Loucy (cell line): ENCODE measurements around the gene SHISA6.

Experiments
- H2AFZ ChIP-seq: fragments of 200-600 bp; sonication (generic); 2 replicates; pipeline ENCODE4 v1.6.0; 2016; ENCODE audit warnings: antibody characterized with exemption, mild to moderate bottlenecking, low read length, moderate library complexity
- H3F3A ChIP-seq: fragments of 200-600 bp; 2 replicates; pipeline ENCODE4 v1.6.0; 2016; ENCODE audit warnings: antibody characterized with exemption, low read depth, mild to moderate bottlenecking
- H3K27me3 ChIP-seq: fragments of 200-600 bp; sonication (generic); 2 replicates; pipeline ENCODE4 v1.6.1; 2014; ENCODE audit warnings: low read length, mild to moderate bottlenecking; ENCODE audit not compliant: insufficient read depth, poor library complexity, severe bottlenecking
- H3K36me3 ChIP-seq: fragments of 200-600 bp; sonication (generic); 2 replicates; pipeline ENCODE4 v1.6.1; 2016; ENCODE audit warnings: low read length; ENCODE audit not compliant: insufficient read depth
- H3K4me1 ChIP-seq: fragments of 200-600 bp; sonication (generic); 2 replicates; pipeline ENCODE4 v1.5.1; 2014; ENCODE audit warnings: low read length, mild to moderate bottlenecking; ENCODE audit not compliant: insufficient read depth, poor library complexity, severe bottlenecking
- H3K4me2 ChIP-seq: fragments of 200-600 bp; sonication (generic); 2 replicates; pipeline ENCODE4 v1.6.0; 2014; ENCODE audit warnings: antibody characterized with exemption, low read length, low read depth, mild to moderate bottlenecking; ENCODE audit not compliant: poor library complexity, severe bottlenecking
- H3K4me3 ChIP-seq: fragments of 200-600 bp; sonication (generic); 2 replicates; pipeline ENCODE4 v1.5.1; 2014; ENCODE audit warnings: low read length, mild to moderate bottlenecking, mixed read lengths; ENCODE audit not compliant: poor library complexity, severe bottlenecking
- H3K79me2 ChIP-seq: fragments of 200-600 bp; sonication (generic); 2 replicates; pipeline ENCODE4 v1.6.1; 2014; ENCODE audit warnings: low read length; ENCODE audit not compliant: insufficient read depth
- H3K9ac ChIP-seq: fragments of 200-600 bp; sonication (generic); 2 replicates; pipeline ENCODE4 v1.6.0; 2014; ENCODE audit warnings: mild to moderate bottlenecking, low read depth, low read length, moderate library complexity; ENCODE audit not compliant: poor library complexity, severe bottlenecking
- H3K9me2 ChIP-seq: fragments of 200-600 bp; sonication (generic); replicated peaks from 2 replicates; pipeline ENCODE4 v1.6.1; 2016; ENCODE audit warnings: low read depth, low read length, mixed read lengths
- H3K9me3 ChIP-seq: fragments of 200-600 bp; sonication (generic); 2 replicates; pipeline ENCODE4 v1.6.1; 2014; ENCODE audit warnings: mild to moderate bottlenecking, antibody characterized with exemption, low read length, low read depth; ENCODE audit not compliant: insufficient read depth
- H4K20me1 ChIP-seq: fragments of 200-600 bp; sonication (generic); 2 replicates; pipeline ENCODE4 v1.6.0; 2014; ENCODE audit warnings: antibody characterized with exemption, low read length, mild to moderate bottlenecking; ENCODE audit not compliant: insufficient read depth, poor library complexity, severe bottlenecking
- EZH2phosphoT487 ChIP-seq: fragments of 200-600 bp; IDR thresholded peaks from 2 replicates; pipeline ENCODE4 v1.6.1; 2018; ENCODE audit warnings: antibody characterized with exemption, mild to moderate bottlenecking, moderate library complexity, borderline replicate concordance
- TF ChIP-seq, protein P1 (sequence below): fragments of 200-600 bp; sonication (generic); conservative IDR thresholded peaks from 2 replicates; pipeline ENCODE4 v1.5.1; 2014; ENCODE audit warnings: mild to moderate bottlenecking, antibody characterized with exemption, low read length

SHISA6 gene

DNA sequence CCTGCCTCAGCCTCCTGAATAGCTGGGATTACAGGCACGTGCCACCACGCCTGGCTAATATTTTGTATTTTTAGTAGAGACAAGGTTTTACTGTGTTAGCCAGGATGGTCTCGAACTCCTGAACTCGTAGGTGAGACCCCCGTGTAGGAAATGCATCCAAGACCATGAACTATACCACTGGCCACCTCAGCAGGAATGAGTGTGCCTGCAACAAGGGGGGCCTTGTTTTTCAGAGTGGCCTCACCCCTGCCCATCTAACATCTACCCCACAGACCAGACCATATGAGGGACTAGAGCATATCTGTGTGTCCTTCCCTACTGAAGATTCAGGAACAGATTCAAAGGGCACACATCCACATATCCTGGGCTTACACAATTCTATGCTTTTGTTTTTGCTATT lies 44.9 kb downstream of the SHISA6 start:
- no peak overlapping the region for H3K4me3 ChIP-seq
- H3K36me3 ChIP-seq = no peaks in the 10 kb centered on the region
- no peak overlapping the region for H3K4me2 ChIP-seq
- H3K79me2 ChIP-seq = no peaks in the 10 kb centered on the region
- H3K9me2 ChIP-seq = no peaks in the 10 kb centered on the region
- no peak overlapping the region for H3K9ac ChIP-seq
- H3K27me3 ChIP-seq = no peaks in the 10 kb centered on the region
- TF ChIP-seq, protein P1, sequence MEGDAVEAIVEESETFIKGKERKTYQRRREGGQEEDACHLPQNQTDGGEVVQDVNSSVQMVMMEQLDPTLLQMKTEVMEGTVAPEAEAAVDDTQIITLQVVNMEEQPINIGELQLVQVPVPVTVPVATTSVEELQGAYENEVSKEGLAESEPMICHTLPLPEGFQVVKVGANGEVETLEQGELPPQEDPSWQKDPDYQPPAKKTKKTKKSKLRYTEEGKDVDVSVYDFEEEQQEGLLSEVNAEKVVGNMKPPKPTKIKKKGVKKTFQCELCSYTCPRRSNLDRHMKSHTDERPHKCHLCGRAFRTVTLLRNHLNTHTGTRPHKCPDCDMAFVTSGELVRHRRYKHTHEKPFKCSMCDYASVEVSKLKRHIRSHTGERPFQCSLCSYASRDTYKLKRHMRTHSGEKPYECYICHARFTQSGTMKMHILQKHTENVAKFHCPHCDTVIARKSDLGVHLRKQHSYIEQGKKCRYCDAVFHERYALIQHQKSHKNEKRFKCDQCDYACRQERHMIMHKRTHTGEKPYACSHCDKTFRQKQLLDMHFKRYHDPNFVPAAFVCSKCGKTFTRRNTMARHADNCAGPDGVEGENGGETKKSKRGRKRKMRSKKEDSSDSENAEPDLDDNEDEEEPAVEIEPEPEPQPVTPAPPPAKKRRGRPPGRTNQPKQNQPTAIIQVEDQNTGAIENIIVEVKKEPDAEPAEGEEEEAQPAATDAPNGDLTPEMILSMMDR = no peak
- no peak for TF ChIP-seq EZH2phosphoT487
- no peaks in the 10 kb centered on the region for H3K9me3 ChIP-seq
- no peak overlapping the region for H2AFZ ChIP-seq
- H4K20me1 ChIP-seq = no peaks in the 10 kb centered on the region
- no peaks in the 10 kb centered on the region for H3F3A ChIP-seq
- H3K4me1 ChIP-seq = no peaks in the 10 kb centered on the region

- no peaks in the 10 kb centered on the region for H3K9me2 ChIP-seq
- H3K4me2 ChIP-seq = no peak overlapping the region
- H3F3A ChIP-seq = no peaks in the 10 kb centered on the region
- no peaks in the 10 kb centered on the region for H3K9me3 ChIP-seq
- no peak overlapping the region for H3K4me3 ChIP-seq
- no peak overlapping the region for H2AFZ ChIP-seq
- H3K9ac ChIP-seq = no peak overlapping the region
- no peaks in the 10 kb centered on the region for H4K20me1 ChIP-seq
- H3K27me3 ChIP-seq = no peaks in the 10 kb centered on the region
- no peaks in the 10 kb centered on the region for H3K79me2 ChIP-seq
- H3K4me1 ChIP-seq = no peaks in the 10 kb centered on the region
- TF ChIP-seq, protein P1 = no peak
- no peak for TF ChIP-seq EZH2phosphoT487
- H3K36me3 ChIP-seq = no peaks in the 10 kb centered on the region
Measured at GRCh38 chr17:11287791-11288190, 46.8 kb downstream of the SHISA6 start.

DNA sequence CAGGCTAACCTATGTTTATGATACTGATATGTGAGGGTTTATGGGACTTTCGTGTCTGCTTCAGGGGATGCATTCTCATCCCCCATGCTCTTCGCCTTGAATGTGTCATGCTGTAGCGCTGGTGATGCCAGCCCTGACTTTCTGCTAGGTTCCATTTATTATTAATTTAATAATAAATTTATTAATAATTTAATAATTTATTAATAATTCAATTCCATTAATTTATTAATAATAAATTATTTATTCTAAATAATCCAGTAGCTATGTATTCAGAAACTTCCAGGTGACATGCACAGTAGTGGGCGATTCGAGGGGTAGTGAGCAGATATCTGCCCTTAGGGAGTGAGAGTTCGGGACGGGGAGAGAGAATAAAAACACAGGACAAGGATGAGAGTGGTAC lies 49.8 kb downstream of the SHISA6 start:
- H3K27me3 ChIP-seq = no peaks in the 10 kb centered on the region
- no peaks in the 10 kb centered on the region for H3K9me2 ChIP-seq
- H3K4me2 ChIP-seq = no peak overlapping the region
- TF ChIP-seq EZH2phosphoT487 = no peak
- TF ChIP-seq, protein P1 = no peak
- no peak overlapping the region for H3K4me3 ChIP-seq
- H3K4me1 ChIP-seq = no peaks in the 10 kb centered on the region
- no peak overlapping the region for H2AFZ ChIP-seq
- no peaks in the 10 kb centered on the region for H3K36me3 ChIP-seq
- H3F3A ChIP-seq = no peaks in the 10 kb centered on the region
- H3K79me2 ChIP-seq = no peaks in the 10 kb centered on the region
- H4K20me1 ChIP-seq = no peaks in the 10 kb centered on the region
- no peaks in the 10 kb centered on the region for H3K9me3 ChIP-seq
- no peak overlapping the region for H3K9ac ChIP-seq
